ENCODE measurements around the gene PRKD2. TPM values are rescaled to one million over a fixed set of nuclear protein-coding genes. Genes with fewer than 3 reads are reported as not detected.
"Not testable (repeated sequence)": the region's sequence is repeated elsewhere in the genome, so short reads cannot be mapped to it uniquely, and the experiment has no call there.

Gene PRKD2
- total RNA-seq, 4 donors from 2014 or later = 15.2 to 33.6 (median 19.7) TPM

DNA sequence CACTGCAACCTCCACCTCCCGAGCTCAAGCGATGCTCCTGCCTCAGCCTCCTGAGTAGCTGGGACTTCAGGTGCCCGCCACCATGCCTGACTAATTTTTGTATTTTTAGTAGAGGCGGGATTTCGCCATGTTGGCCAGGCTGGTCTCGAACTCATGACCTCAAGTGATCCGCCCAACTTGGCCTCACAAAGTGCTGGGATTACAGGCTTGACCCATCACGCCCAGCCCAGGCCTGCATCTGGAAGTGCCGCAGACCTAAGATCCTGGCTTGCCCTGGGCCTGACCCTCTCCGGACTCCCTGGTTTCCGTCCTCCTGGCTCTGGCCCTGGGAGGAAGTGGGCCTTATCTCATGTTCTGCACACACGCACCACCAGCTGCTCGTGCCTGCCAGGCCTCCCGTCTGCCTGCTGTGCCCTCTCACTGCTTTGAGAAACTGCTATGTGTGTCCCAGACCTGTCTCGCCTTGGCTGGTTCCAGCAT is 87.3 kb downstream of the PRKD2 start:
- no peaks in the 10 kb centered on the region for H3K36me3 ChIP-seq
- 58% methylated on average over 3 of the region's 15 CpGs; no CpG with 5 or more reads in 1 of the 2 donors for WGBS, 2 donors (ENCODE audit: low coverage in 1 of 2)
- H3K27me3 ChIP-seq = no peaks in the 10 kb centered on the region
- TF ChIP-seq POLR2AphosphoS5 (IDR thresholded peaks at IDR 0.05) (no peak), POLR2A (IDR thresholded peaks at IDR 0.05) (no peak), EP300 (IDR thresholded peaks at IDR 0.05) (no peak)
- TF ChIP-seq, protein P1, sequence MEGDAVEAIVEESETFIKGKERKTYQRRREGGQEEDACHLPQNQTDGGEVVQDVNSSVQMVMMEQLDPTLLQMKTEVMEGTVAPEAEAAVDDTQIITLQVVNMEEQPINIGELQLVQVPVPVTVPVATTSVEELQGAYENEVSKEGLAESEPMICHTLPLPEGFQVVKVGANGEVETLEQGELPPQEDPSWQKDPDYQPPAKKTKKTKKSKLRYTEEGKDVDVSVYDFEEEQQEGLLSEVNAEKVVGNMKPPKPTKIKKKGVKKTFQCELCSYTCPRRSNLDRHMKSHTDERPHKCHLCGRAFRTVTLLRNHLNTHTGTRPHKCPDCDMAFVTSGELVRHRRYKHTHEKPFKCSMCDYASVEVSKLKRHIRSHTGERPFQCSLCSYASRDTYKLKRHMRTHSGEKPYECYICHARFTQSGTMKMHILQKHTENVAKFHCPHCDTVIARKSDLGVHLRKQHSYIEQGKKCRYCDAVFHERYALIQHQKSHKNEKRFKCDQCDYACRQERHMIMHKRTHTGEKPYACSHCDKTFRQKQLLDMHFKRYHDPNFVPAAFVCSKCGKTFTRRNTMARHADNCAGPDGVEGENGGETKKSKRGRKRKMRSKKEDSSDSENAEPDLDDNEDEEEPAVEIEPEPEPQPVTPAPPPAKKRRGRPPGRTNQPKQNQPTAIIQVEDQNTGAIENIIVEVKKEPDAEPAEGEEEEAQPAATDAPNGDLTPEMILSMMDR (IDR thresholded peaks at IDR 0.05) = no peak
- ATAC-seq = no peak
- no peaks in the 10 kb centered on the region for H3K9me3 ChIP-seq
- peaks cover 0 to 41% (median 25%) of the 10 kb centered on the region in 3 donors for H3K4me1 ChIP-seq
- H3K27ac ChIP-seq = no peak overlapping the region
- H3K4me3 ChIP-seq = no peak overlapping the region

DNA sequence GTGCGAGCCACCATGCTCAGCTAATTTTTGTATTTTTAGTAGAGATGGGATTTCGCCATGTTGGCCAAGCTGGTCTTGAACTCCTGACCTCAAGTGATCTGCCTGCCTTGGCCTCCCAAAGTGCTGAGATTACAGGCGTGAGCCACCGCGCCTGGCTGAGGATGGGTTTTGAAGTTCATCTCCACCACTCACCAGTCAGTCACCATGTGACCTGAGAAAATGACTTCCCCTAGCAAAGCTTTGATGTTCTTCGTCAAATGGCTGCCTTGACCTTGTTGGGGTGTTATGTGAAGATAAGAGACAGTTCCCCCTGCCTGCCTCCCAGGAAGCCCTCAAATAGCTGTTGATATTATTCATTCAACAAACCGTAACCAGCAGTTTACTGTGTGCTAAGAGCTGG is 87.9 kb downstream of the PRKD2 start:
- ATAC-seq = not testable (repeated sequence)
- 72 to 100% methylated on average over 2 to 3 of the region's 7 CpGs for WGBS, 2 donors (ENCODE audit: low coverage in 1 of 2)
- peaks cover 0 to 41% (median 26%) of the 10 kb centered on the region in 3 donors for H3K4me1 ChIP-seq

DNA sequence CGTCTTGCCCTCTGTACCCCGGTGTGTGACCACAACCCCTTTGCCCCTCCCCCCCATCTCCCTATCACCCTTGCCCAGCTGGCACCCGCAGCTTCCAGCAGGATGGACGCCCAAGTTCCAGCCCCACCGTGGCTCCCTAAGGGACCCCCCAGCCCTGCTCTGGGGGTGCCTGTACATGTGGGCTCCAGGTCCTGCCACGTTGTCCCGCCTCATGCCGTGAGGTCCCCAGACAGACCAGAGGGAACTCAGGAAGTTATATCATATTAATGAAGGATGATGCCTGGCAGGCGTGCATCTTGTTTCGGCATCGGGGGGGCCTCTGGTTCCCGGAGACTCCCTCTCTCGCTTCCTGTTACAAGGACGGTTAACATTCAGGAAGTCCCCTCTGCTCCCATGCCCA is 90.5 kb downstream of the PRKD2 start:
- peaks cover under 1 to 57% (median 33%) of the 10 kb centered on the region in 3 donors for H3K4me1 ChIP-seq
- H3K27me3 ChIP-seq = no peaks in the 10 kb centered on the region
- WGBS, 2 donors (ENCODE audit: low coverage in 1 of 2) = 59 to 75% methylated on average over 2 of the region's 14 CpGs
- H3K4me3 ChIP-seq = no peak overlapping the region
- no peaks in the 10 kb centered on the region for H3K9me3 ChIP-seq
- H3K27ac ChIP-seq = peak overlapping the region in 3 of 4 donors; percentile 80 to 86 (median 82)
- ATAC-seq = no peak
- H3K36me3 ChIP-seq = no peaks in the 10 kb centered on the region
- TF ChIP-seq POLR2AphosphoS5 (IDR thresholded peaks at IDR 0.05) (no peak), POLR2A (IDR thresholded peaks at IDR 0.05) (no peak)

More for the DNA sequence above, 87.9 kb downstream of the PRKD2 start:
- not testable (repeated sequence) for H3K27ac ChIP-seq, H3K9me3 ChIP-seq, H3K36me3 ChIP-seq, H3K4me3 ChIP-seq, H3K27me3 ChIP-seq

DNA sequence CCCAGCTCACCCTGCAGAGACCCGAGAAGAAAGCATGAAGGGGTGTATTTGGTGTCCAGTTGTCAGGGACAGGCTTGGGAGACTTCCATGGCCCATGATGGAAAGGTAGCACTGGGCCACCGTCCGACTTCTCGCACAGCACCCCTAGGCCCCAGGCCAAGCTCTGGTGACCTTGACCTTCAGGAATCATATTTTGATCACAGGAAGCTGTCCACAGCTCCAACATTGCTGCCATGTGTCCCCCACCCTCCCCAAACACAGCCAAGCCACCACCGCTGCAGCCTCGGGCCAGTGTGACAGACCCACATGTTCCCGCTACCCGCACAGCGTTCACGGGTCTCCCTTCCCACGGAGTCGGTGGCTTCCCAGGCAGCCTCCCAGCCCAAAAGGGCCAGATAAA is 91.2 kb downstream of the PRKD2 start:
- WGBS, 2 donors (ENCODE audit: low coverage in 1 of 2) = 76 to 100% methylated on average over 1 to 12 of the region's 12 CpGs
- Histone ChIP-seq H3K27ac (peak overlapping the region in 3 of 4 donors; percentile 80 to 86 (median 82)), H3K4me3 (no peak overlapping the region), H3K9me3 (no peaks in the 10 kb centered on the region), H3K27me3 (no peaks in the 10 kb centered on the region), H3K36me3 (no peaks in the 10 kb centered on the region), H3K4me1 (peaks cover 3 to 61% (median 39%) of the 10 kb centered on the region in 3 donors)
- TF ChIP-seq EP300 (IDR thresholded peaks at IDR 0.05) = no peak
- no peak for TF ChIP-seq POLR2AphosphoS5 (IDR thresholded peaks at IDR 0.05)
- TF ChIP-seq, protein P1 (IDR thresholded peaks at IDR 0.05) = no peak
- TF ChIP-seq POLR2A (IDR thresholded peaks at IDR 0.05) = no peak
- no peak for ATAC-seq

DNA sequence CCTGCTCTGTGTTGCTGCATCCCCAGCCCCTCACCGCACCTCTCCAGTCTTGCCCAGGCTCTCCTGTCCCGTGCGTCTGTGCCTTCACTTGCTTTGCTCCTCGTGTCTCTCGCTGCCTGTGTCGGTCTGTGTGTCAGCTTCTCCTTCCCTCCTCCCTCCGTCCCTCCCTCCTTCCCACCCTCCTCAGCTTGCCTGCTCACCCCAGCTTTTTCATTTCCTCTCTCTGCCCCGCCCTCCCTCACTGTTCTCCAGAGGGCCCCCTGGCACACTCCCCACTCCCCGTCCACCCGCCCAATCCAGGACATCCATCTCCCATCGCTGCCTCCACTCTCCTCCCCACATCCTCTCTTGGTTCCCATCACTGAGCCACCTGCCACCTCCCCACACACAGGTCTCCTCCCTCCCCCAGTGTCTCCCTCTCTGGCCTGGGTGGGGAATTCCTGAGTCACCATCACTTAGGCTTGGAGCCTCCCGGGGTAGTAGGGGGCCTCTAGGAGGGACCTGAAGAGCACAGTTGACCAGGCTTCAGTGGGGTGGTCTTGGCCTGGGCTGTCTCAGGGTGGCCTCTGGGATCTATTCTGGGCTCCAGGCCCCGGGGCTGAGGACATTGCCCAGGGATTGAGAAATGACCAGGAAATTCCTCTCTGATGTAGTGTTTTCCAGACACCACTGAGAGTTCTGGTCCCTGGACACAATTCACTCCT is 91.8 kb downstream of the PRKD2 start, which contains the start of gene PTGIR:
PTGIR (minus strand) TSS at position 132 of the 704 bp plus-strand sequence. CDS start 864 bp downstream, outside the sequence.
- 20 to 42% methylated on average over 10 to 11 of the region's 13 CpGs for WGBS, 2 donors (ENCODE audit: low coverage in 1 of 2)
- H3K27me3 ChIP-seq = no peaks in the 10 kb centered on the region
- H3K27ac ChIP-seq = peak within 1 kb of the TSS; percentile 20 to 86 (median 81)
- TF ChIP-seq, protein P1 (IDR thresholded peaks at IDR 0.05) = peak in 1 of 4 experiments; percentile 7
- TF ChIP-seq EP300 (IDR thresholded peaks at IDR 0.05) = no peak
- TF ChIP-seq POLR2AphosphoS5 (IDR thresholded peaks at IDR 0.05) = peak; percentile 75
- TF ChIP-seq POLR2A (IDR thresholded peaks at IDR 0.05) = no peak
- H3K4me1 ChIP-seq = peaks cover 3 to 65% (median 45%) of the 10 kb centered on the region in 3 donors
- H3K36me3 ChIP-seq = no peaks in the 10 kb centered on the region
- H3K4me3 ChIP-seq = peak within 1 kb of the TSS in 1 of 2 donors; percentile 27
- peak; percentile 87 for ATAC-seq
- no peaks in the 10 kb centered on the region for H3K9me3 ChIP-seq

Small RNAs within 50 kb of the gene (small RNA-seq; reads per million reads assigned to genes)
- gene MIR320E = 0.09 to 0.86 (median 0.46) reads per million in 4 donors
- gene RF00019 = 0 reads per million in 4 donors
- 0 reads per million in 4 donors for gene RN7SL364P

Other genes with a start within 250 kb of the PRKD2 start
- 1 to 10 TPM; 1.6 to 5.4 (median 4.0) TPM for gene PNMA8A, start 245.6 kb downstream of the PRKD2 start, total RNA-seq
- gene PNMA8B, start 221.2 kb downstream of the PRKD2 start, total RNA-seq = 1 to 10 TPM; 1.2 to 3.4 (median 1.6) TPM
- 100 to 1,000 TPM; 128 to 193 (median 163) TPM for gene CALM3, start 115.8 kb downstream of the PRKD2 start, total RNA-seq
- gene PTGIR, start 92.0 kb downstream of the PRKD2 start, total RNA-seq = 1 to 10 TPM; 3.6 to 5.9 (median 4.3) TPM
- not detected for gene GNG8, start 80.9 kb downstream of the PRKD2 start, total RNA-seq
- gene DACT3, start 55.9 kb downstream of the PRKD2 start, total RNA-seq = 100 to 1,000 TPM in 1 of 4 donors, 10 to 100 TPM in 3; 42.9 to 105 (median 53.1) TPM
- 10 to 100 TPM; 18.7 to 22.5 (median 20.3) TPM for gene FKRP, start 28.9 kb upstream of the PRKD2 start, total RNA-seq
- 100 to 1,000 TPM in 1 of 4 donors, 10 to 100 TPM in 3; 64.6 to 109 (median 90.4) TPM for gene STRN4, start 29.3 kb upstream of the PRKD2 start, total RNA-seq
- 10 to 100 TPM; 16.2 to 56.7 (median 38.8) TPM for gene SLC1A5, start 71.5 kb upstream of the PRKD2 start, total RNA-seq
- gene AP2S1, start 133.7 kb upstream of the PRKD2 start, total RNA-seq = 10 to 100 TPM; 40.6 to 76.2 (median 66.5) TPM
- gene ARHGAP35, start 143.9 kb upstream of the PRKD2 start, total RNA-seq = 100 to 1,000 TPM in 1 of 4 donors, 10 to 100 TPM in 3; 42.9 to 109 (median 57.6) TPM